NCI-H345 (cell line): ENCODE measurements around the gene UBE2F.
"Not testable (repeated sequence)": the region's sequence is repeated elsewhere in the genome, so short reads cannot be mapped to it uniquely, and the experiment has no call there.

Source experiments
- DNase-seq: peaks from one replicate; lab custom pipeline; 2025; lab: John Stamatoyannopoulos, UW

Gene UBE2F

DNA sequence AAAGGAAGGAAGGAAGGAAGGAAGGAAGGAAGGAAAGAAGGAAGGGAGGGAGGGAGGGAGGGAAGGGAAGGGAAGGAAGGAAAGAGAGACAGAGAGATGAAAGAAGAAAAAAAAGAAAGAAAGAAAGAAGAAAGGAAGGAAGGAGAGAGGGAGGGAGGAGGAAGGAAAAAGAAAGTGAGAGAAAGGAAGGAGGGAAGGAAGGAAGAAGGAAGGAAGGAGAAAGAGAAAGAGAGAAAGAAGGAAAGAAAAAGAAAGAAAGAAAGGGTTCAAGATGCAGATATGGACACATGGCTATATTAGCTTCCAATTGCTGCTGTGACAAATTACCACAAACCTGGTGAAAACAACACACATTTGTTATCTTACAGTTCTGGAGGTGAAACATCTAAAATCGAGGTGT lies 20.4 kb upstream of the UBE2F start:
- DNase-seq, result no peak

DNA sequence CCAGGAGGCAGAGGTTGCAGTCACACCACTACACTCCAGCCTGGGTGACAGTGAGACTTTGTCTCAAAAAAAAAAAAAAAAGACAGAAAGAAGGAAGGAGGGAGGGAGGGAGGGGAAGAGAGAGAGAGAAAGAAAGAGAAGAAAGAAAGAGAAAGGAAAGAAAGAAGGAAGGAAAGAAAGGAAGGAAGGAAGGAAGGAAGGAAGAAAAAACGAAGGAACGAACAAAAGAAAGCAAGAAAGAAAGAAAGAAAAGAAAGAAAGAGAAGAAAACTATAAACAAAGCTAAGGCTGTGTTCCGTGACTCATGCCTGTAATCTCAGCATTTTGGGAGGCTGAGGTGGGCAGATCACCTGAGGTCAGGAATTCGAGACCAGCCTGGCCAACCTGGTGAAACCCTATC lies 15.5 kb upstream of the UBE2F start:
- DNase-seq, result not testable (repeated sequence)

DNA sequence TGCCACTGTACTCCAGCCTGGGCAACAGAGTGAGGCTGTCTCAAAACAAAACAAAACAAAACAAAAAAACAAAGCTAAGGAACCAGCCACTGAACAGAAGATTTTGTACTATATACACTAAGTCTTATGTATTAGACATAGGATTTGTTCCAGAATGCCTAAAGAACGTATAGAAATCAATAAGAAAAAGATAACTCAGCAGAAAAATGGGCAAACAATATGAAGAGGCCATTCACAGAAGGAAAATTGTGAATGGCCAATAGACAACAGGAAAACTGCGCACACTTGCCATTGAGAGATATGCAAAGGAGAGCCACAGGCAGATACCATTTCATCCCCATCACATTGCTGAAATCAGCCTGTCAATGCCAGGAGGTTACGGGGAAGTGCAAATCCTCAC lies 14.9 kb upstream of the UBE2F start:
- no peak for DNase-seq

DNA sequence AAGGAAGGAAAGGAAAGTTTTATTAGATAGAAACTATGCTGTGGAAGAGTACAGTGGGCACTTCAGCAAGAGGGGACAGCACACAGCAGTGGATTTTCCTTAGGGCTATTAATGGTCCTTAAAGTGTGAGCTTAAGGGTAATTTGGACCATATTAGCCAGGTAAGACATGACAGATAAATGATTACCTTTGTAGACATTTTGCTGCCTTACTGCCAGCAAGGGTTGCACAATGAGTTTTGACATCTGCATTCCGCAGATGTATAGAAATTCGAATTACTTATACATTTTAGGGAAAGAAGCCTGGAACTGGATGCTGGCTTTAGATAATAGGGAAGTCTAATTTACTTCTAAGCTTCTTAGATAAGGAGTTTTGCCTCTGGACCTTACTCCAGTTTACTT lies 14.0 kb upstream of the UBE2F start:
- DNase-seq, result no peak

DNA sequence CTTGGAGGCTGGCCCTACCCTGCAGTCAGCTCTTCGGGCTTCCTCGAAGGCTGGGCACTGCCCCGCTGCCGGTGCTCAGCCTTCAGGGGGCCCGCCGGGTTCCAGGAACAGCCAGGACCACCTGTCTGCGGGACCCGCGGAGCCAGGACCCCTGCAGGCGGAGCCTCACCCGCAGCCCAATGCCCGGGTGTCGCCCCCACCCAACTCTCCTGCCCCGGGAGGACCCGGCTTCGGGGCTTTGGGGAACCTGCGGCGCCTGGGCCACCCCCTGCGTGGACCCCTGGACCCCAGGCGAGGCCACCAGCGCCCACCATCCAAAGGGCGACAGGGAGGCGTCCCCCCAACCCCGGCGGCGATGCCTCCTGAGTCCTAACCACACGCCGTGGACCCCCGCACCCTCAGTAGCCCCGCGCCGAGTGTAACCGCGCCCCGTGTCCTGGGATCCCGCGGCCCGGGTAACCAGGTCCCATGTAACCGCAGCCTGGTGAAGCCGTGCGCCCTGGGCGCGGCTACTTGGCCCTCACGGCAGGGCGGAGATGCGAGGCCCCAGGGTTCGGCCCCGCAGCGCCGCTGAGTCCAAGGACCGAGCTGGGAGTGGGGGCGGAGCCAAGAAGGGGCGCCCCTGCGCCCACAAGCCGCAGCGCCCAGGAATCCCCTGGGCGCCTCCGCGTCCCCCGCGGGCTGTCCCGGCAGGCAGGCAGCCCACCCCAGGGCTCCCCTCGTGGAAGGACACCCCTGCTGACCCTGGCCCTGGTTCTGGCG lies 11.0 kb upstream of the UBE2F start:
- no peak for DNase-seq

DNA sequence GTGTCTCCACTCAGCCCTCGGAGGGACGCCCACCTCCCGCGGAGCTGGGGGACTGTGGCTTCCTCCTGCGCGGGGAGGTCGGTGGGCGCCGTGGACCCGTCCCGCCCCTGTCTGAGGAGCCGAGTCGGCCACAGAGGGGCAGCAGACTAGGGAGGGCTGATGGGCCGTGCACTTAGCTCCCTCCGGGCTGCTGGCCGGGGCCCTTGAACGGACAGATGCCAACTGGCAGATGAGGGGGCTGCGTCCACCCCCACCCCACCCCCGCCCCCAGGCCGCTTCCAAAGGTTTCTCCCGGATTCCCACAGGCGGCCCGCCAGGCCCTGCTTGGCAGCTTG lies 10.4 kb upstream of the UBE2F start:
- DNase-seq, result no peak

DNA sequence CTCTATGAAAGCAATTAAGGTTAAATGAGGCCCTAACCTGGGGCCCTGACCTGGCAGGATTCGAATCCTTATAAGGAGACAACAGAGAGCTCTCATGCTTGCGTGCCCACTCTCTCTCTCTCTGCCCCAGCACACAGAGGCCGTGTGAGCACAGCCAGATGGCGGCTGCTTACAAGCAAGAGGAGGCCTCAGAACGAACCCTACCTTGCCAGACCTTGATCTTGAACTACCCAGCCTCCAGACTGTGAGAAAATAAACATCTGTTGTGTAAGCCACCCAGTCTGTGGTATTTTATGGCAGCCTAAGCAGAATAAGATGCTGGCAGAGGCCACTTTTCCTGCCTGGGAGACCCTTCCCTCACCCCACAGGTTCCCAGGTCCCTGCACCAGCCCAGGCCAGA lies 5.2 kb upstream of the UBE2F start:
- DNase-seq, result no peak

DNA sequence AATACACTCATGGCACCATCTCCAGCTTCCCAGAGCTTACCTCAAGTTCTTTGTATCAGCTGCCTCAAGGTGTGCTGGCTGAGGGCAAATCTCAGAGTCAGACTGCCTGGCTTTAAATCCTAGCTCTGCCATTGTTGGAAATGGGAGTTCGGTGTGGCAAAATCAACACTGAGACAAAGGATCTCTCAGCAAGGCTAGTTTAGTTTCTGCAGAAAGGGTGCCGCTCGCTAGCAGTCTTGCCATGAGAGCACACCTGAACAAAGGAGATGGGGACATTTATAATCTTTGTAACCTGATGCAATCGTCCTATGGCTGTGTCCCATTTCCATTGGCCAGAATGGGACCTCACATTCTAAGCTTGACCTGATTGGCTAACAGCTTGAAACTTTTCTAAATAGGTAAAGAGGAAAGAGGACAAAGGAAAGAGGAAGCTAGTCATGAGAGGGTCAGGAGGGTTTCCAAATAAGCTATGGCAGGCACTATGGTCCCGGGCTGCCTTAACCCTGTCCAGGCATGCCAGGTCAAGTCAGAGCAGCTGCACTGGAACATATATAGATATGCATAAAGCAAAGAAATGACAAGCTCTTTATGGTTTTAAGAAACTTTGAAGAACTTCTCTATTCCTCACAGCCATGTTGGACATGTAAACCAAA lies 4.3 kb upstream of the UBE2F start:
- no peak for DNase-seq

DNA sequence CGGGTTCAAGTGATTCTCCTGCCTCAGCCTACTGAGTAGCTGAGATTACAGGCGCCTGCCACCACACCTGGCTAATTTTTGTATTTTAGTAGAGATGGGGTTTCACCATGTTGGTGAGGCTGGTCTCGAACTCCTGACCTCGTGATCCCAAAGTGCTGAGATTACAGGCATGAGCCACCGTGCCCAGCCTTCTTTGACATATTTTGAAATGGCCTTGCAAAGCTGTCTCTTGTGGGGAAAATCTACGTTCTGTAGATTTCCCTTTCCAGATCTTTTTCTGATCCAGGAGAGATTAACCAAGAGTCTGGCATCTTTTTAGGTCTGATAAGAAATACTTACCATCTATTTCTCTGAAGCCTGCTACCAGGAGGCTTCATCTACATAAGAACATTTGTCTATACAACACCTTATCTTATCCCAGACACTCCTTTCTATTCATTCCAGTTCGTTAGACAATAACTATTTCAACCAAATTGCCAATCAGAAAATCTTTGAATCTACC lies 3.3 kb upstream of the UBE2F start:
- not testable (repeated sequence) for DNase-seq

DNA sequence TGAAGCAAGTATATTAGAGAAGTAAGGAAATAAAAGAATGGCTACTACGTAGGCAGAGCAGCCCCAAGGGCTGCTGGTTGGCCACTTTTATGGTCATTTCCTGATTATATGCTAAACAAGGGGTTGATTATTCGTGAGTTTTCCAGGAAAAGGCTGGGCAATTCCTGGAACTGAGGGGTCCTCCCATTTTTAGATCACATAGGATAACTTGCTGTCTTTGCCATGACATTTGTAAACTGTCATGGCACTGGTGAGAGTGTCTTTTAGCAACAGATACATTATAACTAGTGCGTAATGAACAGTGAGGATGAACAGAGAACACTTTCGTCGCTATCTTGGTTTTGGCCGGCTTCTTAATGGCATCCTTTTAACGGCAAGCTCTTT lies 2.6 kb upstream of the UBE2F start:
- no peak for DNase-seq

DNA sequence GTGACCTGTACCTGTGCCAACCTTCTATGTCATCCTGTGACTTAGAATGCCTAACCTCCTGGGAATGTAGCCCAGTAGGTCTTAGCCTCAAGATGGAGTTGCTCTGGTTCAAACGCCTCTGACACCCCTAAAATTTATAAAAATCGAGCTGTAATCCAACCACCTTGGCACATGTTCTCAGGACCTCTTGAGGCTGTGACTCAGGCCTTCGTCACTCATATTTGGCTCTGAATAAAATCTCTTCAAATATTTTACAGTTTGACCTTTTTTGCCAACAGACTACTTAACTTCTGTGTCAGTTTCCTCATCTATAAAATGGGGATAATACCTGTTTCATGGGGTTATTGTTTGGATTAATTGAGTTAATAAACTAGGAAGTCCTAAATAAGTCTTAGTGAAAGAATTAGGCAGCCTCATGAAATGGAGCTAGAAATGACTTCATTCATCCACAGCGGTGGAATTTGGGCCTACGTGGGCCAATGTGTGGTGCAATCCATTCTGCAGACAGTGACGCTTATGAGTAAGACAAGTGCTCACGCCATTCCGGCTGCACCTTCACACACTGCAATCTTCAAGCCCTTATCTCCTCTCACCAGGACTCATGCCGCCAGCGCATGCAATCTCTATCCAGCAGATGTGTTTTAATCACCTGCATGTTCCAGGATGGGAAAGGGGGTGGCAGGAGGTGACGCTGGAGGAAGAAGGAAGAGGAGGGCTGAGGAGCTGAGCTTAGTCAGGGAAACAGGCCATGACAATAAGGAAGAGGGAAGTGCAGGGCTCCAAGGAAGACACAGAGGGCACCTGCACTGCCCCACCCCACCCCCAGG lies 2.0 kb upstream of the UBE2F start:
- DNase-seq, result no peak

DNA sequence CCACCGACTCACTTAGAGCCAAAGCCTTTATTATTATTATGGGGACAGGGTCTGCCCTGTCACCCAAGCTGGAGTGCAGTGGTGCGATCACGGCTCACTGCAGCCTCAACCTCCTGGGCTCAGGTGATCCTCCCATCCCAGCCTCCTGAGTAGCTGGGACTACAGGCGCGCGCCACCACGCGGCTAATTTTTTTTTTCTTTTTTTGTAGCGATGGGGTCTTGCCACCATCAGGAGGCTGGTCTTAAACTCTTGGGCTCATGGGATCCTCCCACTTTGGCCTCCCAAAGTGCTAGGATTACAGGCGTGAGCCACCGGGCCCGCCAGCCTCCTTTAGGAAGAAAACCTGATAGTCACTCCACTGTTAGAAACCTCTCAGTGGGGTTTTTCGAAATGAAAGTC lies 970 bp upstream of the UBE2F start:
- DNase-seq, result not testable (repeated sequence)

DNA sequence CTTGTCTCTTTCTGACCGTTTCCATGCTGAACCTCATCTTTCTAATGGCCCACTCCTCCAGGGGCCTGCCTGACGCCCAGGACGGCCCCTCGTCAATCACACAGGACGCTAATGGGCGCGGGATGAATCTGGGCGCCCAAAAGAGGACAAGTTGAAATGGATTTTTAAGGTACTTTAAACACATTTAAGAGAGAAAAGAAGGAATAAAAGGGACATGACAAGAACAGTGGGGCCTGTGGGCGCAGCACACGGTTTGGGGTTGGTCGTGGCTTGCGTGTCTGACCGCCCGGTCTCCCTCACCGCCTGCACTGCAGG lies 607 bp upstream of the UBE2F start:
- DNase-seq, result no peak

DNA sequence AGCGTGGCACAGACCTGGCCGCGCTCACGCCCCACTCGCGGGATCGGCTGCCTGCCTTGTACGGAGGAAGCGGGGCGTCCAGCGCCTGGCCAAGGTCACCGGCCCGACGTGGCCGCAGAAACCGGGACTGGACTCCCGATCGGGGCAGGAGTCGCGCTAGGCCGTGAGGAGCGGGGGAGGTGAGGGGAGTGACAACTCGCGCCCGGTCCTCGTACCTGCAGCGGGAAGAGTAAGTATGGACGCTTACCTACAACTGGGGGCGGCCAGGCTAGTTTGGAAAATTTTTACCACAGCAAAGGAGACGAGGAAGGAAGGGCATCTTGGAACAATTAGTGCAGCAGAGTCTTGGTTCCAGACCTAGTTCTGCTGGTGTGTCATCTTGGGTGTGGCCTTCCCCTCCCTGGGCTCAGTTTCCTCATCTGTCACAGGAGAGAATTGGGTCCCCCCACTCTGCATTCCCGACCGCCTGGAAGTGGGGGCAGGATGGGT lies 693 bp downstream of the UBE2F start:
- no peak for DNase-seq

DNA sequence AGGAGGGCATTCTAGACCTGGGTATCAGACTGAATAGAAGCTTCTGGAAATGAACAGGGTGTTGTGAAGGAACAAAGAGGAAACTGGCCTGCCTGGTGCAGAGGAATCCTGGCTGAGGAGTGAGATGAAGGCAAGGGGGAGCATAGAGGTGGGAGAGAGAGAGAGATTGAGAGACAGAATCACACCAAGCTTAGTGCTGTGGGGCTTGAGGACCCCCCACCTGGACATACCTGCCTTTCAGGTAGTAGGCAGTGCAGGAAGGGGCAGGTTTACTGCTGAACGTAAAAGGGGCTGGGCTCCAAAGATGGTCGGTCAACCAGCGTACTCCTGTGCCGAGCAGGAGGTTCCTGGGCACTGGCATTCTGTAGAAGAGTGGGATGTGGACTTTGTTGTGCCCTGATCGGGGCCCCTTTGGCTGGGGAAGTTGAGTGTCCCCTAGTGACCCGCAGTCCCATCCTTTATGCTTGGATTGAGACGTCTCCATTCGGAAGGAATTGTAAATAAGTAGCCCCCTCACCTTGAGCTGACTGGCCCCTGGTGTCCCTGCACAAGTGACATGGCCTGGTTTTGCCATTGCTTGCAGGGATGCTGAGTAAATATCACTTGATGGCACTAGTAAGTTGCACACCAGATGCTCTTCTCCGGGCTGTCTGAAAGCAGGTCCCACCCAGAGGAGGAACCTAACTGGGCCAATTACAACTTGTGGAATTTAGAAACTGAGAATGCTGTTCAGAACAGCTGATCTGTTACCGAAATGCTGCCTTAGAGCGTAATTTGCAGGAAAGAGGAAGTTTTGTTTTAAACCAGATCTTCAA lies 1.4 kb downstream of the UBE2F start:
- DNase-seq, result no peak

DNA sequence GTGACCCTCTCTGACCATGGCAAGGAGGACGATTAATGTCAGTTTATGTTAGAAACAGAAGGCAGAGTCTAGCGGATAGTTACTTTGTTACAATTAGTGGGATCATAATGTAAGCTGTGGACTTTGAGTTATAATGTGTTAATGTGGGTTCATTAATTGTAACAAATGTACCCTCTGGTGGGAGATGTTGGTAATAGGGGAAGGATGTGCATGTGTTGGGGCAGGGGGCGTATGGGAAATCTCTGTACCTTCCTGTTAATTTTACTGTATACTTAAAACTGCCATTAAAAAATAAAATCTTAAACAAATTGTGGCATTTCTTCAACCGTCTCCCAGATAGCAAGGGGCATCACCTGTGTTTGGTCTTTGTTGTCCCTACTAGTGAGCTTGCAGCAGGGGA lies 4.8 kb downstream of the UBE2F start:
- no peak for DNase-seq

DNA sequence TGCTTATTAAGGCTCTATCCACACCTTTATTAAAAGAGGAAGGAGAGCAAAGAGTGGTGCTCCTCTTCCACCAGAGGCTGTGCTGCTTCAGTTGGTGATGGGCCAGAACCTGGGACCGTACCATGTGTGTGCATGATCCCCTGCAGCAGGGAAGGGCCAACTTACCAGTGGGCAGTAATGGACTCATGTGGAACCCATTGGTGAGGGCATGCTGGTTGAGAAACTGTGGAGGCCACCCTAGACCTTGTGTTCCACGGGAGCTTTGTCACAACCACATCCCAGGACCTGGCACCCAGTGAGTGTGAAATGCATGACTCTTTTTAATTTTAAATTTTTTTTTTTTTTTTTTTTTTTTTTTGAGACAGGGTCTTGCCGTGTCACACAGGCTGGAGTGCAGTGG lies 5.4 kb downstream of the UBE2F start:
- DNase-seq, result no peak

DNA sequence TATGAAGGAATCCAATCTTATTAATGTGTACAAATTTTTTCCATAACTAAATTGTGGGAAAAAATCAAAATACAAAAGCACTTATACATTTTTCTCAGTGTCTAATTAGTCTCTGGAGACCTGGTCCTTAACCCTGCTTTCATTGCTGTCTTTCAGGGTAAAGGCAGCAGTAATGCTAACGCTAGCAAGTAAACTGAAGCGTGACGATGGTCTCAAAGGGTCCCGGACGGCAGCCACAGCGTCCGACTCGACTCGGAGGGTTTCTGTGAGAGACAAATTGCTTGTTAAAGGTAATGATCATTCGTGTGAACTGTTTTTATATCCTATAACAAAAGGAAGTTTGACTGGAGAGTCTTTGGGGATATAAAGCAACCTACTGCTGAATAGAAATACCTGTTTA lies 6.1 kb downstream of the UBE2F start:
- no peak for DNase-seq

DNA sequence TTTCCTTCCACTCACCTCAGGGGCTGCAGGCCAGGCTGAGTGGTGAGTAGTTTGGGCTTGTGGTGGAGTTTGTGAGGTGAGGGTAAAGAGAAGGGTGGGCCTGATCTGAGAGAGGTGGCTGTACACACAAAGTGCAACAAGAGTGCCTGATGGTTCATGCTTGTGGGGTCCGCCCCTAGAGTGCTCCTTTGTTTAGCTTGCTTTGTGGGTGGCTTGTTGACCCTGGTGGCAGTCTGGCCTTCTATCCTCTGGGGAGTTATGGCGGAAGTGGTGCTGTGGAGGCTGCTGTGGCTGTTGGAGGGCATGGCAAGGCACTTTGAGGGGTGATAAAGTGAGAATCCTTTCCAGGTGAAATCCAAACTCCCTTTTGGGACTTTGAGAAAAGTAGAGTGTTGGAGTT lies 10.6 kb downstream of the UBE2F start:
- no peak for DNase-seq

DNA sequence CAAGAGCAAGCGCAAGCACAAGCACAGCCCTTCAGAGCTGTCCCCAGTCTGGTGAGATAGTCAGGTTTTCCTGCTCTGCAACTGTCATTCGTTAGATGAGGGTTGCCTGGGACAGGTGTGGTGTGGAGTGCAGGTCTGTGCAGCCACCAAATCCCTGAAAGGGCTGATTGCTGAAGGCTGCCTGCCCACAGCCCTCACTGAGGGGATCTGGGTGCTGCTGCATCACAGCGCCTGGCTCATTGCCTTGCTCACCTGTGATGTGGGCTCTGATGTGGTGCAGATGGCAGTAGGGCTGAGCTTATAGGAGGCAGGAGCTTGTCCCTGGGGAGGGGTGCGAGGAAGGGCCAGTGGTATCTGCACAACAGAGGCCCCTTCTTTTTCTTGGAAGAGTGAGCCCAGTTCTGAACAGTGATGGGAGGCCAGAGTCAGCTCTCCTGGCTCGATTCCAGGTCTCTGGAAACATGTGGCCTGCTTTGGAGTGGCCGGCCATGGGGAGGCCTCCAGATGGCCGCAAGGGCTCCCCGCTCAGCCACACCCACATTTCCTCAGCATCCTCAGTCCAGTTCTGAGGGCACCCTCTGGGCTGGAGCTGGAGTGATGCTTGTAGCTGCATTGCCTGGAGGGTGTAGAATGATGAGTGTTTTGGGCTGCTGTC lies 11.4 kb downstream of the UBE2F start:
- no peak for DNase-seq

DNA sequence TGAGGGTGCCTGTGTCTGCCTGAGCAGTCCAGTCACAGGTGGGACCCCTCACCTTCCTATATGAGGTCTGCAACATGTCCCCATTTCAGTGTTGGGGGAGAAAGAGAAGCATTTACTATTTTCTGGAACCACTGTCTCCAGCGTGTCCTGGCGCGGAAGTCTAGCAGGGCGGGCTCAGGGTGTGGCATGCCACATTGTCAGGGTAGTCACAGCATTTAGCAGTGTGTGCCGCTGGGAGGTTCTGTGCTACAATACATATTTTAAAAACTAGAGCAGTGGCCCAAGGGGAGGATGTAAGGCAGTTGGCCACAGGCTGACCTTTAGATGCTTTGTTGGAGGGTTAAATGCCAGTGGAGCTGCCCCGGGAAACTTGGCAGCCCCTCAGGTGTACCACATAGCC lies 12.5 kb downstream of the UBE2F start:
- DNase-seq, result no peak

DNA sequence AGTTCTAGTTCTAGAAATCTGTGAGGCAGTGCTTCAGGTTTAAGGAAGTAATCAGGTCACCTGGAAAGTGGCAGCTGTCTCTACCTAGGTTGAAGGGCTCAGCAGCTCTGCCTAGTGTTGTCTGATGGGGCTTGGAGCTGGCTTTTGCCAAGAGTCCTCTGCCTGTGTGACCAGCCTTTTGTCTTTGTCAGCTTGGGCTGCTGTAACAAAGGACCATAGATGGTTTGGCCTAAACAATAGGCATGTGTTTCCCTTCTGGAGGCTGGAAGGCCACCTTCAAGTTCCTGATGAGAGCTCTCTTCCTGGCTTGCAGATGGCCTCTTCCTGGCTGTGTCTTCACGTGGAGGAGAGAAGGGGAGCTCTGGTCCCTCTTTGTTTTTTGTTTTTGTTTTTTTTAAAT lies 13.3 kb downstream of the UBE2F start:
- DNase-seq, result no peak
